ENCODE results near the gene NRDC.

- TF ChIP-seq USF2 (IDR thresholded peaks at IDR 0.05; ENCODE audit: borderline replicate concordance, low read depth, low read length): no peak
- TF ChIP-seq EP300 (IDR thresholded peaks at IDR 0.05; ENCODE audit: borderline replicate concordance in 1 of 2, control insufficient read depth in 1 of 2, low read depth in 2 of 2, low read length in 2 of 2): no peak
- no peak for TF ChIP-seq TAF1 (IDR thresholded peaks at IDR 0.05; ENCODE audit: borderline replicate concordance, low read depth, low read length)
- TF ChIP-seq POLR2A (IDR thresholded peaks at IDR 0.05; ENCODE audit: low read depth, low read length): no peak
- TF ChIP-seq TCF12 (IDR thresholded peaks at IDR 0.05; ENCODE audit: low read depth, low read length): no peak
- TF ChIP-seq CHD4 (IDR thresholded peaks at IDR 0.05): no peak
- TF ChIP-seq MAX (IDR thresholded peaks at IDR 0.05; ENCODE audit: low read depth, low read length): no peak
Observed at GRCh38 chr1:51814513-51814912, 64.0 kb downstream of the NRDC start.

All from GM12878 (cell line).